Glutamatergic neuron (in vitro differentiated cells): ENCODE results near the gene PI4KA. TPM values are rescaled to one million over a fixed set of nuclear protein-coding genes. Genes with fewer than 3 reads are reported as not detected.
"Not testable (repeated sequence)": the region's sequence is repeated elsewhere in the genome, so short reads cannot be mapped to it uniquely, and the experiment has no call there.

Source experiments
- DNase-seq: peaks from one replicate; pipeline ENCODE4 v3.0.0; 2022
- H3K27ac Mint-ChIP-seq: one replicate; pipeline ENCODE4 v1.8.0; 2020; ENCODE audit warnings: mild to moderate bottlenecking, mixed read lengths, inconsistent platforms; ENCODE audit not compliant: unreplicated experiment
- H3K27me3 Mint-ChIP-seq: one replicate; pipeline ENCODE4 v1.8.0; 2020; ENCODE audit warnings: mild to moderate bottlenecking, moderate library complexity, mixed read lengths, inconsistent platforms; ENCODE audit not compliant: unreplicated experiment
- H3K36me3 Mint-ChIP-seq: one replicate; pipeline ENCODE4 v1.8.0; 2020; ENCODE audit warnings: mild to moderate bottlenecking, mixed read lengths, inconsistent platforms; ENCODE audit not compliant: unreplicated experiment
- H3K4me1 Mint-ChIP-seq: one replicate; pipeline ENCODE4 v1.8.0; 2020; ENCODE audit warnings: mild to moderate bottlenecking, low read depth, mixed read lengths, inconsistent platforms; ENCODE audit not compliant: unreplicated experiment
- H3K4me3 Mint-ChIP-seq: one replicate; pipeline ENCODE4 v1.8.0; 2020; ENCODE audit warnings: mild to moderate bottlenecking, mixed read lengths, inconsistent platforms; ENCODE audit not compliant: unreplicated experiment
- H3K9me3 Mint-ChIP-seq: one replicate; pipeline ENCODE4 v1.8.0; 2020; ENCODE audit warnings: mild to moderate bottlenecking, moderate library complexity, mixed read lengths, inconsistent platforms; ENCODE audit not compliant: unreplicated experiment
- CTCF ChIP-seq: fragments of 200-600 bp; sonication (generic); IDR thresholded peaks from one replicate; pipeline ENCODE4 v1.5.0; 2021; ENCODE audit not compliant: partially characterized antibody, unreplicated experiment
- total RNA-seq: library from RNA; stranded (reverse); fragmentation: NEBNext Ultra II Directional; extraction: Animal tissue kit (Norgen Biotek cat#: 25700); gene quantifications from one replicate; pipeline ENCODE4 v1.2.1, GENCODE V29; 2021; ENCODE audit not compliant: unreplicated experiment

Gene PI4KA
- total RNA-seq, 1 donor from 2014 or later, result 165 TPM

GRCh38 chr22:20666560-20666959 lies 192.1 kb downstream of the PI4KA start:
- H3K4me1 Mint-ChIP-seq, result no peaks in the 10 kb centered on the region
- DNase-seq, result no peak
- H3K4me3 Mint-ChIP-seq, result no peak overlapping the region
- no peak overlapping the region for H3K27ac Mint-ChIP-seq
- H3K27me3 Mint-ChIP-seq, result peaks cover 3% of the 10 kb centered on the region
- no peak for TF ChIP-seq CTCF
- no peaks in the 10 kb centered on the region for H3K9me3 Mint-ChIP-seq
- H3K36me3 Mint-ChIP-seq, result peaks cover 13% of the 10 kb centered on the region

GRCh38 chr22:20664594-20664959 lies 194.0 kb downstream of the PI4KA start:
- Mint-ChIP-seq H3K4me3 (no peak overlapping the region), H3K9me3 (no peaks in the 10 kb centered on the region), H3K27ac (no peak overlapping the region), H3K4me1 (no peaks in the 10 kb centered on the region), H3K27me3 (peaks cover 4% of the 10 kb centered on the region), H3K36me3 (peaks cover 13% of the 10 kb centered on the region)
- no peak for DNase-seq
- TF ChIP-seq CTCF, result no peak

- no peak for DNase-seq
- H3K4me3 Mint-ChIP-seq, result no peak overlapping the region
- TF ChIP-seq CTCF, result no peak
- no peak overlapping the region for H3K27ac Mint-ChIP-seq
- no peaks in the 10 kb centered on the region for H3K4me1 Mint-ChIP-seq
- peaks cover 4% of the 10 kb centered on the region for H3K27me3 Mint-ChIP-seq
- no peaks in the 10 kb centered on the region for H3K9me3 Mint-ChIP-seq
- H3K36me3 Mint-ChIP-seq, result peaks cover 13% of the 10 kb centered on the region
These were observed 194.5 kb downstream of the PI4KA start for GRCh38 chr22:20663941-20664593.

- no peak for TF ChIP-seq CTCF
- Mint-ChIP-seq H3K27ac (no peak overlapping the region), H3K9me3 (no peaks in the 10 kb centered on the region), H3K4me3 (no peak overlapping the region), H3K4me1 (no peaks in the 10 kb centered on the region), H3K27me3 (peaks cover 4% of the 10 kb centered on the region), H3K36me3 (peaks cover 13% of the 10 kb centered on the region)
- DNase-seq, result no peak
These were observed 195.3 kb downstream of the PI4KA start for GRCh38 chr22:20663137-20663828.

- not testable (repeated sequence) for DNase-seq, H3K4me1 Mint-ChIP-seq, H3K27me3 Mint-ChIP-seq, H3K4me3 Mint-ChIP-seq, H3K9me3 Mint-ChIP-seq, H3K27ac Mint-ChIP-seq
- peaks cover 13% of the 10 kb centered on the region for H3K36me3 Mint-ChIP-seq
These were observed 196.0 kb downstream of the PI4KA start for GRCh38 chr22:20662524-20663036.
